Lower lobe of right lung (tissue), 2 donors: Measurements from ENCODE around the gene GINS3. TPM values are rescaled to one million over a fixed set of nuclear protein-coding genes. Genes with fewer than 3 reads are reported as not detected.

Experiments used
- ATAC-seq, 2 donors: fragments of 200-7000 bp; cut with Tn5 transposase; one replicate each; pipeline ENCODE4 v1.9.1; 2020 to 2022; ENCODE audit warnings: mild to moderate bottlenecking in 2 of 2, moderate library complexity in 2 of 2
- DNase-seq: peaks from one replicate; pipeline ENCODE4 v3.0.0-alpha.2; 2020
- H3K27ac ChIP-seq: fragments of 200-600 bp; one replicate; pipeline ENCODE4 v1.8.0; 2022
- H3K27me3 ChIP-seq: fragments of 200-600 bp; one replicate; pipeline ENCODE4 v1.8.0; 2022; ENCODE audit warnings: low read depth
- H3K36me3 ChIP-seq: fragments of 200-600 bp; one replicate; pipeline ENCODE4 v1.8.0; 2022; ENCODE audit warnings: mild to moderate bottlenecking
- H3K4me1 ChIP-seq: fragments of 200-600 bp; one replicate; pipeline ENCODE4 v1.8.0; 2022
- H3K4me3 ChIP-seq: fragments of 200-600 bp; one replicate; pipeline ENCODE4 v1.8.0; 2022; ENCODE audit warnings: mild to moderate bottlenecking
- H3K9me3 ChIP-seq: fragments of 200-600 bp; one replicate; pipeline ENCODE4 v1.8.0; 2022
- CTCF ChIP-seq: fragments of 200-600 bp; IDR thresholded peaks from one replicate; pipeline ENCODE4 v1.8.0; 2022; ENCODE audit warnings: antibody characterized with exemption, mild to moderate bottlenecking
- intact Hi-C: fragments of 100-400 bp; cut with DNase I; formaldehyde crosslinking; loops from one replicate; pipeline ENCODE4 v1.11.0; 2022
- total RNA-seq: library from RNA; stranded (reverse); fragmentation: NEBNext Ultra II Directional; extraction: Animal tissue kit (Norgen Biotek cat#: 25700); gene quantifications from one replicate; pipeline ENCODE4 v1.2.1, GENCODE V29; 2021
- donor health status: DM: no; HTN: yes; CAD: no; lungs with severe emphysema.

The GINS3 gene
- total RNA-seq, 1 donor from 2014 or later: 2.5 TPM

DNA sequence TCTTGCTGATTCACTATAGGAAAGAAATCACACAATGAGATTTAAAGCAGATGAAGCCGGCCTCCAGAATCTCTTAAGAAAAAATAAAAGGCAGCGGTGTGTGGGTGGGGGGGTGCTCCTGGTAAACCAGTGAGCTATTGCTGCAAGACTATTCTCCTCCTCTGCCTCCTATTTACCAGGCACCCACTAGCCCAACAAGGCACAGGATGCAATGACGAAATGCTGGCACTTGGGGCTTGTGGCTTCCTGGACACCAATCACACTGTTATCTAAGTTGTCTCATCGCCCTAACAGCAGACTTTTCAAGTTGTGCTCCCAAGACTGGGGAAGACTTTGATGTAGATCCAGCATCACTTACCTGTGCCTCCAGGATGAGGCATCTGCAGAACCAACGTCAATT is 57.5 kb downstream of the GINS3 start:
- no peak for ATAC-seq
- Histone ChIP-seq H3K27ac (no peak overlapping the region), H3K4me3 (no peak overlapping the region), H3K4me1 (no peaks in the 10 kb centered on the region), H3K27me3 (no peaks in the 10 kb centered on the region), H3K36me3 (no peaks in the 10 kb centered on the region), H3K9me3 (no peaks in the 10 kb centered on the region)
- TF ChIP-seq CTCF: no peak
- intact Hi-C loops: no loop called here
- no peak for DNase-seq

DNA sequence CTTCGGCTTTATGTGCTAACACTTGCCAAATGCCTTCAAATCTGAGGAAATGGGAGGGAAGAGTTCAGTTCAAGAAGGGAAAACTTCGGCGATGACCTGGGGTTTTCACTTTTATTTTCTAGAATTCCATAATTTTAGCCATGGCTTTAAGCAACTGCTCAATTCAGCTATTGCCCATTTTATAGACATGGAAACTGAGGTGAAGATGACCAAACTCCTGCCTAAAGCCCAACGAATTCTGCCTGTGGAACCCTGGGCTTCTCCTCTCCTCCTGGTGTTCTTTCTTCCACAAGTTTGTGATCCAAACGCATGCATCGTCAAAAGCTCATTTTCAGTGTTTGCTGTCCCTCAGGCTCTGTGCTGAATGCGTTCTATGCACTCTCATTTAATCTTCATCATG is 58.3 kb downstream of the GINS3 start:
- no peak overlapping the region for H3K27ac ChIP-seq
- DNase-seq (no peak), ATAC-seq (no peak)
- H3K4me3 ChIP-seq: no peak overlapping the region
- no peaks in the 10 kb centered on the region for H3K27me3 ChIP-seq
- no peaks in the 10 kb centered on the region for H3K36me3 ChIP-seq
- H3K9me3 ChIP-seq: no peaks in the 10 kb centered on the region
- H3K4me1 ChIP-seq: no peaks in the 10 kb centered on the region
- intact Hi-C loops: no loop called here
- no peak for TF ChIP-seq CTCF

GRCh38 chr16:58451265-58451689 is 59.0 kb downstream of the GINS3 start:
- intact Hi-C loops: no loop called here
- Histone ChIP-seq H3K27ac (no peak overlapping the region), H3K27me3 (no peaks in the 10 kb centered on the region), H3K4me3 (no peak overlapping the region), H3K9me3 (no peaks in the 10 kb centered on the region), H3K36me3 (no peaks in the 10 kb centered on the region), H3K4me1 (no peaks in the 10 kb centered on the region)
- ATAC-seq (no peak), DNase-seq (no peak)
- no peak for TF ChIP-seq CTCF

DNA sequence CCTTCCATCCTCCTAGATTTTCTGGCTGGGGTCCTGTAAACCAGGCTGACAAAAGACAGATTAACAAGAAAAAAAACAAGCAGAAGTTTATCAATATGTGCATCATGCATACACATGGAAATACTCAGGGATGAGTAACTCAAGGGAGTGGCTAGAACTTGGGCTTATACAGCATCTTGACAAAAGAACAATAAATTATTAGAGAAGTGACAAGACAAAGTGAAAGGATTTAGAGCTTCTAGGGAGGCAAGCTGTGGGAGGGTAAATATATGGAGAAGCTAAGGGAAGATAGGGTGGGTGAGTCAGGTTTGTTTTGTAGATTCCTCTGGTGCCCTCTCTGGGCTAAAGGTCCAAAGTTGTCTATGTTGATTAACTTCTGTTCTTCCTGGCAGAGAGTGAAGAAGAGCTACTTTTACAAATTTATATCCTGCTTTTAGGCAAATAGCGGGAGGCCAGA is 59.7 kb downstream of the GINS3 start:
- H3K27me3 ChIP-seq: no peaks in the 10 kb centered on the region
- no peak for ATAC-seq
- H3K27ac ChIP-seq: no peak overlapping the region

GRCh38 chr16:58452640-58453039 is 60.4 kb downstream of the GINS3 start:
- Histone ChIP-seq H3K9me3 (no peaks in the 10 kb centered on the region), H3K4me1 (peaks cover 5% of the 10 kb centered on the region), H3K27me3 (no peaks in the 10 kb centered on the region), H3K4me3 (no peak overlapping the region), H3K27ac (no peak overlapping the region), H3K36me3 (no peaks in the 10 kb centered on the region)
- intact Hi-C loops: no loop called here
- DNase-seq (no peak), ATAC-seq (no peak)
- TF ChIP-seq CTCF: no peak

More for the DNA sequence above, 59.7 kb downstream of the GINS3 start:
- TF ChIP-seq CTCF: no peak
- no peaks in the 10 kb centered on the region for H3K9me3 ChIP-seq
- no peak overlapping the region for H3K4me3 ChIP-seq
- no peak for DNase-seq
- H3K4me1 ChIP-seq: peaks cover 3% of the 10 kb centered on the region
- intact Hi-C loops: no loop called here
- no peaks in the 10 kb centered on the region for H3K36me3 ChIP-seq

DNA sequence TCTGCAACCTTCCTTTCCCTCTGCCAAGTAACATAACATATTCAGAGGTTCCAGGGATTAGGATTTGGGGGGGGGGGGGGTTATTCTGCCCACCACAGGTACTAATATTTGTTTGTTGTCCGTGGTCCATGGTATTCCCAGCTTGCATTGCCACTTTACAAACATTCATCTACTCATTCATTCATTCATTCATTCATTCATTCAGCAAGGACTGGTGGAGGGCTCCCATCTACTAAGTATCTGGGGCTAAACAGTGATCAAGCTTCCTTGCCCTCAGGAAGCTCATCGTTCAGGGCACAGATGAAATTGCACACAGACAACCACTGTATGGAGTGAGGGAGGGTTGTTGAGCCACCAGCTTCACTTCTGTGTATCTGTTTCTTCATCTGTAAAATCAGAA is 61.9 kb downstream of the GINS3 start:
- Histone ChIP-seq H3K4me3 (no peak overlapping the region), H3K9me3 (no peaks in the 10 kb centered on the region), H3K27me3 (no peaks in the 10 kb centered on the region), H3K36me3 (no peaks in the 10 kb centered on the region), H3K4me1 (peaks cover 5% of the 10 kb centered on the region), H3K27ac (no peak overlapping the region)
- ATAC-seq (no peak), DNase-seq (no peak)
- TF ChIP-seq CTCF: no peak
- intact Hi-C loops: no loop called here
